Stimulated activated CD4-positive, alpha-beta T cell treated with anti-CD3 and anti-CD28 coated beads, Interleukin-2, amount 100 ng/mL, for 48 hours (primary cell): ENCODE measurements around the gene PPY.
"Not testable (repeated sequence)": the region's sequence is repeated elsewhere in the genome, so short reads cannot be mapped to it uniquely, and the experiment has no call there.

Experiments used
- DNase-seq, 2 donors: peaks; one replicate each; pipeline ENCODE4 v3.0.0-alpha.2; 2020

The PPY gene

GRCh38 chr17:43901861-43902589 lies 40.3 kb downstream of the PPY start:
- DNase-seq: no peak

GRCh38 chr17:43900858-43901754 lies 41.2 kb downstream of the PPY start:
- no peak for DNase-seq

GRCh38 chr17:43900183-43900857 lies 42.0 kb downstream of the PPY start:
- peak; percentile 75 to 76 for DNase-seq

GRCh38 chr17:43898446-43898845 lies 43.8 kb downstream of the PPY start:
- no peak for DNase-seq

- no peak for DNase-seq
These were observed 44.4 kb downstream of the PPY start for GRCh38 chr17:43897831-43898230.

- not testable (repeated sequence) for DNase-seq
These were observed 47.8 kb downstream of the PPY start for GRCh38 chr17:43894494-43894893.

- no peak for DNase-seq
These were observed 49.7 kb downstream of the PPY start for GRCh38 chr17:43892647-43892952.

GRCh38 chr17:43891851-43892646 lies 50.2 kb downstream of the PPY start:
- no peak for DNase-seq
